B cell (primary cell): ENCODE results near the gene ANGPTL2. TPM values are rescaled to one million over a fixed set of nuclear protein-coding genes. Genes with fewer than 3 reads are reported as not detected.

Experiments
- ATAC-seq: fragments of 200-7000 bp; cut with Tn5 transposase; one replicate; pipeline ENCODE4 v1.10.0; 2021; ENCODE audit warnings: low read depth, mild to moderate bottlenecking, moderate number of reproducible peaks, moderate library complexity
- CTCF ChIA-PET: fragments of 350-600 bp; sonication (Branson Sonifier 250); formaldehyde crosslinking; loops from one replicate; lab custom pipeline; 2021; ENCODE audit warnings: antibody characterized with exemption, inconsistent platforms; lab: Charles Lee
- POLR2A ChIA-PET: fragments of 350-600 bp; sonication (Branson Sonifier 250); formaldehyde crosslinking; loops from one replicate; lab custom pipeline; 2021; ENCODE audit warnings: antibody characterized with exemption; lab: Charles Lee
- DNase-seq: peaks from one replicate; pipeline ENCODE4 v3.0.0; 2013
- H2AFZ ChIP-seq: 2 replicates; pipeline ENCODE4 v1.6.1; 2012; ENCODE audit warnings: mild to moderate bottlenecking, low read depth, low read length; ENCODE audit not compliant: insufficient read depth, poor library complexity, severe bottlenecking
- H3K27ac ChIP-seq, 2 donors: 1 replicate in 1 of 2; 2 replicates in 1 of 2; pipeline ENCODE4 v1.5.1; 2012 to 2013; ENCODE audit warnings: low read length in 2 of 2, mild to moderate bottlenecking in 2 of 2, moderate library complexity in 1 of 2
- H3K27me3 ChIP-seq, 4 experiments: fragments of 200-600 bp in 1 of 4; sonication (generic) in 1 of 4; replicated peaks in 1 of 4; 1 replicate in 2 of 4; 2 replicates in 2 of 4; pipeline versions ENCODE4 v1.6.1 to v1.7.0; 2013 to 2016; ENCODE audit warnings: low read length in 3 of 4, mild to moderate bottlenecking in 2 of 4, mixed read lengths in 1 of 4, moderate library complexity in 1 of 4; ENCODE audit not compliant: insufficient read depth in 4 of 4, control insufficient read depth in 3 of 4; ENCODE audit errors: control extremely low read depth in 1 of 4
- H3K36me3 ChIP-seq, 2 experiments: replicated peaks in 1 of 2; 1 replicate in 1 of 2; 2 replicates in 1 of 2; pipeline versions ENCODE4 v1.6.1 to v1.7.1; 2013; ENCODE audit warnings: low read length in 1 of 2; ENCODE audit not compliant: insufficient read depth in 2 of 2, control insufficient read depth in 1 of 2; ENCODE audit errors: control extremely low read depth in 1 of 2, extremely low read depth in 1 of 2
- H3K4me1 ChIP-seq, 2 donors: fragments of 200-600 bp in 1 of 2; sonication (generic) in 1 of 2; 1 replicate in 1 of 2; 2 replicates in 1 of 2; pipeline versions ENCODE4 v1.5.1 to v1.6.1; 2013 to 2017; ENCODE audit warnings: low read length in 2 of 2; ENCODE audit not compliant: control insufficient read depth in 2 of 2, insufficient read depth in 2 of 2
- H3K4me2 ChIP-seq: replicated peaks from 2 replicates; pipeline ENCODE3; 2012; ENCODE audit warnings: mild to moderate bottlenecking, low read depth, low read length; ENCODE audit not compliant: poor library complexity, severe bottlenecking
- H3K4me3 ChIP-seq, 5 experiments: fragments of 200-600 bp in 1 of 5; sonication (generic) in 1 of 5; 1 replicate in 3 of 5; 2 replicates in 2 of 5; pipeline versions ENCODE4 v1.5.1 to v1.7.0; 2011 to 2016; ENCODE audit warnings: low read length in 4 of 5, mild to moderate bottlenecking in 4 of 5, low read depth in 2 of 5, control low read depth in 1 of 5, moderate library complexity in 1 of 5; ENCODE audit not compliant: insufficient read depth in 1 of 5; ENCODE audit errors: control extremely low read depth in 1 of 5, extremely low read depth in 1 of 5
- H3K79me2 ChIP-seq: fragments of 200-600 bp; sonication (generic); one replicate; pipeline ENCODE4 v1.6.0; 2016; ENCODE audit warnings: low read length; ENCODE audit not compliant: control insufficient read depth, insufficient read depth
- H3K9ac ChIP-seq: fragments of 200-600 bp; sonication (generic); 2 replicates; pipeline ENCODE4 v1.6.1; 2017; ENCODE audit warnings: mild to moderate bottlenecking, low read length, moderate library complexity
- H3K9me3 ChIP-seq, 3 donors: one replicate each; pipeline versions ENCODE4 v1.6.1 to v1.7.1; 2013; ENCODE audit warnings: low read length in 2 of 3; ENCODE audit not compliant: control insufficient read depth in 2 of 3, insufficient read depth in 1 of 3; ENCODE audit errors: control extremely low read depth in 1 of 3
- H4K20me1 ChIP-seq: 2 replicates; pipeline ENCODE4 v1.6.0; 2012; ENCODE audit warnings: mild to moderate bottlenecking, low read length; ENCODE audit not compliant: insufficient read depth, control insufficient read depth, poor library complexity, severe bottlenecking
- H3K27ac Mint-ChIP-seq: one replicate; pipeline ENCODE4 v1.8.0; 2021; ENCODE audit warnings: mixed read lengths
- H3K27me3 Mint-ChIP-seq: one replicate; pipeline ENCODE4 v1.8.0; 2021; ENCODE audit warnings: mixed read lengths
- H3K4me1 Mint-ChIP-seq: one replicate; pipeline ENCODE4 v1.8.0; 2021; ENCODE audit warnings: mixed read lengths
- H3K4me3 Mint-ChIP-seq: one replicate; pipeline ENCODE4 v1.8.0; 2021; ENCODE audit warnings: mixed read lengths
- H3K9me3 Mint-ChIP-seq: one replicate; pipeline ENCODE4 v1.8.0; 2022; ENCODE audit warnings: mixed read lengths; ENCODE audit not compliant: insufficient read depth
- CTCF ChIP-seq: fragments of 200-600 bp; IDR thresholded peaks from one replicate; pipeline ENCODE4 v1.8.0; 2022; ENCODE audit warnings: antibody characterized with exemption, mild to moderate bottlenecking
- EZH2 ChIP-seq: IDR thresholded peaks from 2 replicates; pipeline ENCODE4 v1.6.1; 2012; ENCODE audit warnings: borderline replicate concordance, low read depth, mild to moderate bottlenecking, moderate library complexity, low read length; ENCODE audit not compliant: insufficient read depth, poor library complexity, severe bottlenecking
- WGBS: methylation state at CpG from one replicate; pipeline ENCODE4 v1.1.5; 2013; ENCODE audit warnings: missing lambda C conversion rate; ENCODE audit not compliant: insufficient coverage; 5-methylcytosine and 5-hydroxymethylcytosine counted together
- intact Hi-C: fragments of 100-400 bp; cut with micrococcal nuclease; formaldehyde crosslinking; loops from one replicate; pipeline ENCODE4 v1.10.0; 2022
- polyA plus RNA-seq: library from polyadenylated mRNA; depleted of rRNA; stranded (reverse); fragments of >200 nt; gene quantifications from 2 replicates; pipeline ENCODE4 v1.2.3, GENCODE V29; 2012
- total RNA-seq, 2 donors: library from RNA; stranded (reverse); fragments of 120-200 nt in 1 of 2; gene quantifications; 1 replicate in 1 of 2; 2 replicates in 1 of 2; pipeline versions ENCODE4 v1.2.3 to v1.2.4, GENCODE V29; 2013 to 2022

The ANGPTL2 gene
- total and polyA plus RNA-seq, 2 donors (not counting 1 experiment from before 2014, with no cell fraction given) = not detected

- Histone ChIP-seq H3K36me3 (no peaks in the 10 kb centered on the region), H2AFZ (no peak overlapping the region), H4K20me1 (no peaks in the 10 kb centered on the region), H3K4me3 (no peak overlapping the region), H3K4me1 (no peaks in the 10 kb centered on the region), H3K9me3 (peaks cover 0 to 8% (median 2%) of the 10 kb centered on the region in 3 donors), H3K27me3 (no peaks in the 10 kb centered on the region), H3K4me2 (no peak overlapping the region), H3K27ac (no peak overlapping the region), H3K9ac (no peak overlapping the region), H3K79me2 (no peaks in the 10 kb centered on the region)
- DNase-seq (no peak), ATAC-seq (no peak)
- Mint-ChIP-seq H3K4me3 (no peak overlapping the region), H3K27me3 (no peaks in the 10 kb centered on the region), H3K9me3 (no peaks in the 10 kb centered on the region), H3K4me1 (no peaks in the 10 kb centered on the region), H3K27ac (no peak overlapping the region)
- TF ChIP-seq CTCF (no peak), EZH2 (no peak)
- POLR2A ChIA-PET = no interaction called here
- CTCF ChIA-PET = no interaction called here
- 94% methylated on average over 5 of the region's 8 CpGs for WGBS
- intact Hi-C loops = no loop called here
Measured at GRCh38 chr9:127144670-127145445, 22.4 kb upstream of the ANGPTL2 start.

- Mint-ChIP-seq H3K9me3 (no peaks in the 10 kb centered on the region), H3K4me3 (no peak overlapping the region), H3K27me3 (no peaks in the 10 kb centered on the region), H3K4me1 (no peaks in the 10 kb centered on the region), H3K27ac (no peak overlapping the region)
- Histone ChIP-seq H3K27ac (no peak overlapping the region), H4K20me1 (no peaks in the 10 kb centered on the region), H3K4me2 (no peak overlapping the region), H3K79me2 (no peaks in the 10 kb centered on the region), H3K36me3 (no peaks in the 10 kb centered on the region), H2AFZ (no peak overlapping the region), H3K4me3 (no peak overlapping the region), H3K27me3 (no peaks in the 10 kb centered on the region), H3K9me3 (peaks cover 0 to 8% (median 2%) of the 10 kb centered on the region in 3 donors), H3K4me1 (no peaks in the 10 kb centered on the region), H3K9ac (no peak overlapping the region)
- ATAC-seq (no peak), DNase-seq (no peak)
- no peak for TF ChIP-seq EZH2
- no peak for TF ChIP-seq CTCF
- intact Hi-C loops = no loop called here
- ChIA-PET CTCF (interaction anchor here (1.0 kb wide), 1 partner anchor 55 kb away, joined by 3 read pairs; no protein-coding TSS in a partner anchor), POLR2A (no interaction called here)
- WGBS = 95% methylated on average over 2 of the region's 8 CpGs
Measured at GRCh38 chr9:127143920-127144465, 21.6 kb upstream of the ANGPTL2 start.
